Astrocyte of the spinal cord (primary cell): ENCODE results near the gene LRRC8D.
A peak's percentile ranks its signal among the peaks of the same experiment; 100 is the strongest.
"Not testable (repeated sequence)": the region's sequence is repeated elsewhere in the genome, so short reads cannot be mapped to it uniquely, and the experiment has no call there.

Experiments
- DNase-seq: peaks from one replicate; pipeline ENCODE4 v3.0.0; 2011; ENCODE audit warnings: low read depth, low spot score
- H3K4me3 ChIP-seq: 2 replicates; pipeline ENCODE4 v1.5.1; 2011; ENCODE audit warnings: low read depth, mild to moderate bottlenecking, low read length, moderate library complexity
- in situ Hi-C: cut with HindIII; loops from 2 replicates; pipeline ENCODE4 v1.10.0; 2017; ENCODE audit warnings: low sequenced_read_pairs
- TF ChIP-seq, protein P1 (sequence below): IDR thresholded peaks from 2 replicates; pipeline ENCODE4 v1.5.1; 2012; ENCODE audit warnings: low read depth, mild to moderate bottlenecking, low read length, inconsistent platforms

LRRC8D gene

DNA sequence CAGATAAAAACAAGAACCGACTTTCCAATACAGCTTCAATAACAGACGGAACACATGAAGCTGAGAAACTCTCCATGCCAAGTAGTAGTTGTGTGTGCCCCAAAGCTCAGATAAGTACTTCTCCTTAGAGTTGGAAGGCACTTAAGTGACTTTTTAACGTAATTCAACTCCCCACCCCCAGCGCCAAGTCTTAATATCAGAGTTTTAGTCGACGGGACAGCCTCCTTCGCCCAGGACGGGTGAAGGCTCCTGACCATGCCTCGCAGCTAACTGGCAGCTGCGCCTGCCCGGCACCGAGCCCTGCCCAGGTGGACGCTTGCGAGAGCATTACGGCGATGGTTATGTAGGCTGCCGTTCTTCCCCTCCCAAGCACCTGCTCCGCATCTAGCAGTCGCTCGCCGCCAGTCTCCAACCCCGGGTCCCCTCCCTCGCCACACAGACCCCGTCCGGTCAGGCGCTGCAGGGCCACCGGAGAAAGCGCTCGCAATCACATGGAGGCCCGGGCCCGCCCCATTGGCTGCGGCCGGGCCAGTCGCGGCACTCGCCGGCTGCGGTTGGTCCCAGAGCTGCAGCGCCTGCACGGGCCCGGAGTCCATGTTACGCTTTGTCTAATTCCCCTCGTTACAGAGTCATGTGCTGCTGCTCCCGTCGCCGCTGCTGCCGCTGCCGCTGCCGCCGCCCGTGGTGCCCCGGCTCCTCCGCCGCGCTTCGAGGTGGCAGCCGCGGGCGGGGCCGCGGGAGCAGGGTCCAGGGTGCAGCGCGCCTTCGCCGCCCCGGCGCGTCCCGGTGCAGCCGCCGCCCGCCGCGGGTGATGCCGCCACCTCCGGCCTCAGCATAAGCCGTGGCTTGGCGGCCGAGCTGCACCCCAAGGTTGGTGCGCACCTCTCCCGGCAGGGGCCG, at the start of gene LRRC8D:
LRRC8D (plus strand) TSS at position 611 of the 900 bp plus-strand sequence. CDS start 112,037 bp downstream, outside the sequence.
- TF ChIP-seq, protein P1, sequence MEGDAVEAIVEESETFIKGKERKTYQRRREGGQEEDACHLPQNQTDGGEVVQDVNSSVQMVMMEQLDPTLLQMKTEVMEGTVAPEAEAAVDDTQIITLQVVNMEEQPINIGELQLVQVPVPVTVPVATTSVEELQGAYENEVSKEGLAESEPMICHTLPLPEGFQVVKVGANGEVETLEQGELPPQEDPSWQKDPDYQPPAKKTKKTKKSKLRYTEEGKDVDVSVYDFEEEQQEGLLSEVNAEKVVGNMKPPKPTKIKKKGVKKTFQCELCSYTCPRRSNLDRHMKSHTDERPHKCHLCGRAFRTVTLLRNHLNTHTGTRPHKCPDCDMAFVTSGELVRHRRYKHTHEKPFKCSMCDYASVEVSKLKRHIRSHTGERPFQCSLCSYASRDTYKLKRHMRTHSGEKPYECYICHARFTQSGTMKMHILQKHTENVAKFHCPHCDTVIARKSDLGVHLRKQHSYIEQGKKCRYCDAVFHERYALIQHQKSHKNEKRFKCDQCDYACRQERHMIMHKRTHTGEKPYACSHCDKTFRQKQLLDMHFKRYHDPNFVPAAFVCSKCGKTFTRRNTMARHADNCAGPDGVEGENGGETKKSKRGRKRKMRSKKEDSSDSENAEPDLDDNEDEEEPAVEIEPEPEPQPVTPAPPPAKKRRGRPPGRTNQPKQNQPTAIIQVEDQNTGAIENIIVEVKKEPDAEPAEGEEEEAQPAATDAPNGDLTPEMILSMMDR: no peak
- H3K4me3 ChIP-seq: peak within 1 kb of the TSS; percentile 66
- peak; percentile 79 for DNase-seq
- in situ Hi-C loops: no loop called here

DNA sequence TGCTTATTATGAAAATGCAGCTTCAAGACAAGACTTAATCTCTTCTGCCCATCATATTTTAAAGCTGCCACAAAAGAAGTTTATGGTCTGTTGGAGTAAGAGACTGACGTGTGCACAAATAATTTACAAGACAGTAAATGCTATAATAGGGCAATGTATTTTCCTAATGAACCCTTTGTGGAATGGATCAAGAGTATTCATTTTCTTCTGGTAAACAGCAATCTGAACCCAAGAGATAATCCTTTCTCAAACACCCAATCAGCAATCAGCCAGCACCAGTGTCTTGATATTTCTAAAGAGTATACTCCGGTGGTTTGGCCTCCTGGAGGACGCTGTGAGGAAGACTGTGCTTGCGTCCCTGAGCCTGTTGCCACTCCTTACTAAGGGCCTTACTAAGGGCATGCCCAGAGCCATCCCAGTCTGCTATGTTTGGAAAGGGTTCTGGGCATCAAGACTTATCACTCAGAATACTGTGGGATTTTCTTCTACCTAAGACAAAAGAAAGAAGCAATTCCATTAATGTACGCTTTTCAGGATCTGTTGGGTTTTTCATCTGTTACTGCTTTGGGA, 48.8 kb upstream of the LRRC8D start:
- no peak for DNase-seq
- no peak overlapping the region for H3K4me3 ChIP-seq
- in situ Hi-C loops: no loop called here
- TF ChIP-seq, protein P1: no peak

DNA sequence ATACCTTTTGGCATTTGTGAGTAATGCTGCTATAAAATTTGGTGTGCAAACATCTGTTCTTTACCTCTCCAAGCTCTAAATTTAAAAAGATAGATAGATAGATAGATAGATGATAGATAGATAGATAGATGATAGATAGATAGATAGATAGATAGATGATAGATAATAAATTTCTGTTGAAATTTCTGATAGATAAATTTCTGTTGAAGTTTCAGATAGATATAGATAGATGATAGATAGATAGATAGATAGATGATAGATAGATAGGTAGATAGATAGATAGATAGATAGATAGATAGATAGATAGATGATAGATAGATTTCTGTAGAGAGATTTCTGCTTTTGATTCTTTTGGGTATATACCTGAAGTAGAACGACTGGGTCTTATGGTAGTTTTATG, 44.7 kb upstream of the LRRC8D start:
- H3K4me3 ChIP-seq, in situ Hi-C loops, DNase-seq: not testable (repeated sequence)

DNA sequence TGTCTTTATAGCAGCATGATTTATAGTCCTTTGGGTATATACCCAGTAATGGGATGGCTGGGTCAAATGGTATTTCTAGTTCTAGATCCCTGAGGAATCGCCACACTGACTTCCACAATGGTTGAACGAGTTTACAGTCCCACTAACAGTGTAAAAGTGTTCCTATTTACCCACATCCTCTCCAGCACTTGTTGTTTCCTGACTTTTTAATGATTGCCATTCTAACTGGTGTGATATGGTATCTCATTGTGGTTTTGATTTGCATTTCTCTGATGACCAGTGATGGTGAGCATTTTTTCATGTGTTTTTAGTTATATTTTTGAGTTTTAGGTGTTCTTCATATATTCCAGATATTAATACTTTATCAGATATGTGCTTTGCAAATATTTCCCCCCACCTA, 43.6 kb upstream of the LRRC8D start:
- DNase-seq, in situ Hi-C loops, H3K4me3 ChIP-seq: not testable (repeated sequence)

DNA sequence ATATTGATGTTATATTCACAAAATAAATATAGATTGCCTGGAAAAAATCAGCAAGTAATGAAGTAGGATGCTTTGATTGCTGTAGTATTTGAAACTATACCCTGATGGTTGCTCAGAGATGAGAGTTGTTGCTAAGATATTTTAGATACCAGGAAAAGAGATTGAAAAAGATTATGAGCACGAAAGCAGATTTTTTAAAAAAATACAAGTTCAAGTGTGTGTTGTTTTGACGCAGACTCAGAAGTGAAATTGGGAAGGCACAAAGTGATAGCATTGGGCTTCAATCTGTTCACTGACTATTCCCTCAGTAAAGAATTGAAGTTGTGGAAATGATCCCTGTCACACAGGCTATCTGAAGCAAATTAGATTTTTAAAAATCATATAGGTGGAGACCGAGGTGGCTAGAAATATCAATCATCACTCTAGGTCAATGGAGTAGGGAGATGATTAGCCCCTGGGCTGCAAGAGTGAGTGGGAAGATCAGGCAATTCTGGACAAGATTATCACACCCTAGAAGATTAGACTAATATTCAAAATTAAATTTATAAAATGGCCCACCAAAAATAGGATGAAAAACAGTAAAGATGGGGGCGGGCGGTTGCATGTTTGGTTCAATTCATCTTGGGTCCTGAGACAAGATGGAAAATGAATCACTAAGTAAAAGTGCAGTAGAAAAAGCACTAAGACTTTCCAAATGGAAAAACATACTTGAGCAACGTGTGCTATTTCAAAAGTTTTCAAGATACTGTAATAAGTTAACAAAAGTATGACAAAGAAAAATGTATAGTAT, 41.5 kb upstream of the LRRC8D start:
- TF ChIP-seq, protein P1: no peak
- in situ Hi-C loops: no loop called here
- no peak overlapping the region for H3K4me3 ChIP-seq
- DNase-seq: no peak

DNA sequence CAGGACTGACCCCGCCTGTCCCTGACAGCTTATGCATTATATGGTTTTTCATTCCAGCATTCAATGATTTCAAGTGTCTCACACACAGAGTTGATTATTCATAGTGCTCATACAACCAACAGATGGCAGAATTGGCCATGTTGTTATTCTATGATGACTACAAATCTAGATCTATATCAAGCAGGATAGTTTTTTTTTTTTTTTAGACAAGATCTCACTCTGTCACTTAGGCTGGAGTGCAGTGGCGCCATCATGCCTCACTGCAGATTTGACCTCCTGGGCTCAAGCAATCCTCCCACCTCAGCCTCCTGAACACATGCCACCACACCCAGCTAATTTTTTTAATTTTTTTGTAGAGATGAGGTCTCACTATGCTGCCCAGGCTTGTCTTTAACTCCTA, 40.1 kb upstream of the LRRC8D start:
- TF ChIP-seq, protein P1: peak; percentile 40
- in situ Hi-C loops: no loop called here
- H3K4me3 ChIP-seq: no peak overlapping the region
- peak; percentile 62 for DNase-seq

DNA sequence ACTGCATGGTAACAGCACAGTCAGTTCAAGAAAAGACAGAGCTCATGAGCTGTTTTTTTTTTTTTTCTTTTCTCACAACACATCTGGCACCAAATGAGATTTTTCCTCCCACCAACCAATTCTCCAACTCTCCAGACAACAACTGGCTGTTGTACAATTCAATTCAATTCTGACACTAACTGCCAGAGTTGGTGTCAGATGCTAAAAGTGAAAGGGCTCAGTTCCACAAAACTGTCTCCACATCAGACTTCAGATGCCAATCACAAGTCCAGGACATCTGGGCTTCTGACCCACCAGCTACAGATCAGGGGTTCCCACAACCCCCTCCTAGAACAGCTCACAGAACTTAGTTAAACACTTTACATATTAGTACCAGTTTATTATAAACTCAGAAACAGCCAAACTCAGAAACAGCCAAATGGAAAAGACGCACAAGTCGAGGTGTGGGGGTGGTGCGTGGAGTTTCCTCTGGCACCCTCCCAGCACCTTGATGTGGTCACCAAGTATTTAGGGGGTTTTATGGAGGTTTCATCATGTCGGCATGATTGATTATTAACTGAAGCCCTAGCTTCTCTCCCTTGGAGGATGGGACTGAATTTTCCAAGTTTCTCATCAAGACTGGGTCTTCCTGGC, 39.2 kb upstream of the LRRC8D start:
- DNase-seq: no peak
- in situ Hi-C loops: no loop called here
- H3K4me3 ChIP-seq: no peak overlapping the region
- TF ChIP-seq, protein P1: no peak
